ENCODE measurements around the gene RBM47.

The RBM47 gene

GRCh38 chr4:40500781-40501180 is 128.9 kb downstream of the RBM47 start:
- no peak for DNase-seq (ENCODE audit: low read depth in 1 of 2, low spot score in 1 of 2)
- no peak overlapping the region for H3K4me3 ChIP-seq (replicated peaks; ENCODE audit: insufficient read depth, low read length)
- H3K27ac ChIP-seq (replicated peaks), result no peak overlapping the region
- TF ChIP-seq GABPA (IDR thresholded peaks at IDR 0.05; ENCODE audit: low read depth) (no peak), REST (IDR thresholded peaks at IDR 0.05; ENCODE audit: insufficient replicate concordance, low read depth) (no peak), CTCF (IDR thresholded peaks at IDR 0.05; ENCODE audit: insufficient read depth, low read length) (no peak), POLR2AphosphoS5 (IDR thresholded peaks at IDR 0.05; ENCODE audit: low read depth) (no peak)
- no peaks in the 10 kb centered on the region for H3K27me3 ChIP-seq (ENCODE audit: insufficient read depth, poor library complexity, severe bottlenecking)

- DNase-seq (ENCODE audit: low read depth in 1 of 2, low spot score in 1 of 2), result no peak
- H3K27ac ChIP-seq (replicated peaks), result no peak overlapping the region
- H3K27me3 ChIP-seq (ENCODE audit: insufficient read depth, poor library complexity, severe bottlenecking), result no peaks in the 10 kb centered on the region
- TF ChIP-seq REST (IDR thresholded peaks at IDR 0.05; ENCODE audit: insufficient replicate concordance, low read depth) (no peak), POLR2AphosphoS5 (IDR thresholded peaks at IDR 0.05; ENCODE audit: low read depth) (no peak), GABPA (IDR thresholded peaks at IDR 0.05; ENCODE audit: low read depth) (no peak), SPI1 (IDR thresholded peaks at IDR 0.05; ENCODE audit: borderline replicate concordance, low read depth) (no peak), CTCF (IDR thresholded peaks at IDR 0.05; ENCODE audit: insufficient read depth, low read length) (no peak)
- no peak overlapping the region for H3K4me3 ChIP-seq (replicated peaks; ENCODE audit: insufficient read depth, low read length)
These were observed 136.5 kb downstream of the RBM47 start for GRCh38 chr4:40493160-40493559.

- no peak for TF ChIP-seq GABPA (IDR thresholded peaks at IDR 0.05; ENCODE audit: low read depth)
- no peak for TF ChIP-seq REST (IDR thresholded peaks at IDR 0.05; ENCODE audit: insufficient replicate concordance, low read depth)
- TF ChIP-seq CTCF (IDR thresholded peaks at IDR 0.05; ENCODE audit: insufficient read depth, low read length), result no peak
- TF ChIP-seq SPI1 (IDR thresholded peaks at IDR 0.05; ENCODE audit: borderline replicate concordance, low read depth), result no peak
- TF ChIP-seq POLR2AphosphoS5 (IDR thresholded peaks at IDR 0.05; ENCODE audit: low read depth), result no peak
These were observed 137.0 kb downstream of the RBM47 start for GRCh38 chr4:40492691-40493090.

More at GRCh38 chr4:40492691-40493090, 137.0 kb downstream of the RBM47 start:
- H3K27me3 ChIP-seq (ENCODE audit: insufficient read depth, poor library complexity, severe bottlenecking), result no peaks in the 10 kb centered on the region
- no peak for DNase-seq (ENCODE audit: low read depth in 1 of 2, low spot score in 1 of 2)
- no peak overlapping the region for H3K27ac ChIP-seq (replicated peaks)
- no peak overlapping the region for H3K4me3 ChIP-seq (replicated peaks; ENCODE audit: insufficient read depth, low read length)
